ENCODE results near the gene KRTAP10-8. TPM values are rescaled to one million over a fixed set of nuclear protein-coding genes. Genes with fewer than 3 reads are reported as not detected.
"Not testable (repeated sequence)": the region's sequence is repeated elsewhere in the genome, so short reads cannot be mapped to it uniquely, and the experiment has no call there.

KRTAP10-8 gene
- total and polyA plus RNA-seq, 3 experiments from 2014 or later, result not detected

DNA sequence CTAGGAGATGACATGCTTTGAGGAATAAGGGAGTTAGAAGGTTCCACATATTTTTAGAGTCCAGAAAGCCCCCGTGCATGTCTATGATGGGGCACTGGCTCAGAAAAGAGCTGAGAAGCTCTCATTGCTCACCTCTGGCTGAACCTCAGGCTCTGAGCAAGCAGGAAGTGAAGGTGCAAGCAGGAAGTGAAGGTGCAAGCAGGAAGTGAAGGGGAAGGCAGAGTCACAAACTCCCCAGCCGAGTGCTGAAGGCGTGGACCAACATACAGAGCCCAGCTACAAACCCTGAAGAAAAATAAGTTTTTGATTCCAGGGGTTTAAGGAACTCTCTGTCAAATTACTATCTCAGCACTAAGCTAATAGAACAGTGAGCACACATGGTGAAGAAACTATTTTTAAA lies 7.0 kb downstream of the KRTAP10-8 start:
- DNase-seq, result peak; percentile 20 to 81 (median 70)
- Histone ChIP-seq H3K4me3 (ENCODE audit: low read length) (peak overlapping the region; percentile 5), H3K27me3 (ENCODE audit: insufficient read depth, low read length, poor library complexity, severe bottlenecking) (no peaks in the 10 kb centered on the region), H3K9me3 (ENCODE audit: low read length) (peaks cover 7% of the 10 kb centered on the region), H3K4me1 (ENCODE audit: insufficient read depth, low read length) (peaks cover 47% of the 10 kb centered on the region), H3K36me3 (ENCODE audit: insufficient read depth, low read length) (no peaks in the 10 kb centered on the region), H3K27ac (ENCODE audit: low read depth, low read length) (peak overlapping the region; percentile 57)
- H3K9me3 Mint-ChIP-seq, result peaks cover 29 to 41% (median 37%) of the 10 kb centered on the region in 5 donors
- peaks cover 13 to 40% (median 21%) of the 10 kb centered on the region in 3 donors for H3K36me3 Mint-ChIP-seq
- CTCF ChIA-PET, result interaction anchor here (0.7 to 3.1 kb wide), 10 partner anchors 11 to 175 kb away, joined by 3 to 14 read pairs (median 4); partner anchors contain the start of genes KRTAP10-10, KRTAP10-5 and KRTAP12-3
- POLR2A ChIA-PET, result interaction anchor here (1.2 to 1.9 kb wide), 2 partner anchors 35 to 39 kb away, joined by 4 to 23 read pairs; partner anchors contain the start of gene KRTAP12-3
- H3K4me1 Mint-ChIP-seq, result peaks cover 45 to 64% (median 54%) of the 10 kb centered on the region in 3 donors
- peak overlapping the region; percentile 16 to 86 (median 73) for H3K4me3 Mint-ChIP-seq
- peak overlapping the region; percentile 70 to 95 (median 91) for H3K27ac Mint-ChIP-seq
- peaks cover 0 to 2% of the 10 kb centered on the region in 2 donors for H3K27me3 Mint-ChIP-seq

DNA sequence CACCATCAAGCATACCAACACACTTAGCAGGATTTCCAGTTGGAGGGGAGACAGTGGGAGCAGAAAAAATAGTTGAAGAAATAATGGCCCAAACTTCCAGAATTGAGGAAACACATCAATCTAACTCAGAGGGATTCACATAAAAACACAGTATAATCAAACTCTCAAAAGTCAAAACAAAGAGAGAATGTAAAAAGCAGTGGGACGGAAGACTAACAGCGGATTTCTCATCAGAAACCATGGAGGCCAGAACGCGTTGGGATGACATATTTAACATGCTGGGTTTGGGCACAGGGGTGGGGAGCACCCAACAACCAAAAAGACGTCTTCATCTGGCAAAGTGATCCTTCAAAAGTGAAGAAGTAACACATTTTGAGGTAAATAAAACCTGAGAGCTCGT lies 8.0 kb downstream of the KRTAP10-8 start:
- peaks cover 30 to 49% (median 45%) of the 10 kb centered on the region in 5 donors for H3K9me3 Mint-ChIP-seq
- POLR2A ChIA-PET, result interaction anchor here (1.9 kb wide), 1 partner anchor 38 kb away, joined by 23 read pairs; the partner anchor contains the start of gene KRTAP12-3

DNA sequence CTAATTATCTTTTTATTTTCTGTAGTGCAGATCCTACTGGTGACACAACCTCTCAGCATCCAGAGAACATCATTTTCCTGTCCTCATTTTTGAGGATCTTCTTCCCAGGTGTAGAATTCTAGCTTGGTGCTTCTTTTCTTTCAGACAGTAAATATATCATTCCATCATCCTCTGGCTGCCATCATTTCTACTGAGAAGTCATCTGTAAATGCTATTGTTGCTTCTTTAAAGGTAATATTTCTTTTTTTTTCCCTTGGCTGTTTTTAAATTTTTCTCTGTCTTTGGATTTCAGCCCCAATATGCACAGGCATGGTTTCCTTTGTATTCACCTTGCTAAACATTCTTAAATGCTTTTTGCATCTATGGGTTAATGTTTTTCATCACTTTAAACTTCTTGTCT lies 11.7 kb downstream of the KRTAP10-8 start:
- no peak overlapping the region for H3K4me3 ChIP-seq (ENCODE audit: low read length)
- ChIA-PET CTCF (no interaction called here), POLR2A (no interaction called here)
- H3K27me3 ChIP-seq (ENCODE audit: insufficient read depth, low read length, poor library complexity, severe bottlenecking), result no peaks in the 10 kb centered on the region
- H3K9me3 Mint-ChIP-seq, result peaks cover 30 to 49% (median 45%) of the 10 kb centered on the region in 5 donors
- H3K4me3 Mint-ChIP-seq, result peak overlapping the region in 1 of 7 donors; percentile 32
- peak overlapping the region in 1 of 8 donors; percentile 12 for H3K27ac Mint-ChIP-seq
- H3K36me3 ChIP-seq (ENCODE audit: insufficient read depth, low read length), result no peaks in the 10 kb centered on the region
- peaks cover 27% of the 10 kb centered on the region for H3K4me1 ChIP-seq (ENCODE audit: insufficient read depth, low read length)
- peaks cover 13 to 48% (median 21%) of the 10 kb centered on the region in 3 donors for H3K36me3 Mint-ChIP-seq
- H3K27ac ChIP-seq (ENCODE audit: low read depth, low read length), result no peak overlapping the region
- H3K4me1 Mint-ChIP-seq, result peaks cover 44 to 52% (median 47%) of the 10 kb centered on the region in 3 donors
- no peaks in the 10 kb centered on the region for H3K27me3 Mint-ChIP-seq
- no peak for DNase-seq
- peaks cover 7% of the 10 kb centered on the region for H3K9me3 ChIP-seq (ENCODE audit: low read length)

More for the DNA sequence above, 8.0 kb downstream of the KRTAP10-8 start:
- Histone ChIP-seq H3K9me3 (ENCODE audit: low read length) (peaks cover 7% of the 10 kb centered on the region), H3K27ac (ENCODE audit: low read depth, low read length) (no peak overlapping the region), H3K27me3 (ENCODE audit: insufficient read depth, low read length, poor library complexity, severe bottlenecking) (no peaks in the 10 kb centered on the region), H3K4me3 (ENCODE audit: low read length) (no peak overlapping the region), H3K36me3 (ENCODE audit: insufficient read depth, low read length) (no peaks in the 10 kb centered on the region), H3K4me1 (ENCODE audit: insufficient read depth, low read length) (peaks cover 47% of the 10 kb centered on the region)
- DNase-seq, result no peak
- peak overlapping the region in 7 of 8 donors; percentile 44 to 95 (median 91) for H3K27ac Mint-ChIP-seq
- H3K36me3 Mint-ChIP-seq, result peaks cover 15 to 48% (median 21%) of the 10 kb centered on the region in 3 donors
- peak overlapping the region in 3 of 7 donors; percentile 18 to 44 (median 20) for H3K4me3 Mint-ChIP-seq
- CTCF ChIA-PET, result interaction anchor here (1.3 to 3.1 kb wide), 5 partner anchors 18 to 110 kb away, joined by 3 to 14 read pairs (median 5); partner anchors contain the start of genes KRTAP10-10 and KRTAP12-3
- peaks cover 47 to 60% (median 56%) of the 10 kb centered on the region in 3 donors for H3K4me1 Mint-ChIP-seq
- no peaks in the 10 kb centered on the region for H3K27me3 Mint-ChIP-seq

DNA sequence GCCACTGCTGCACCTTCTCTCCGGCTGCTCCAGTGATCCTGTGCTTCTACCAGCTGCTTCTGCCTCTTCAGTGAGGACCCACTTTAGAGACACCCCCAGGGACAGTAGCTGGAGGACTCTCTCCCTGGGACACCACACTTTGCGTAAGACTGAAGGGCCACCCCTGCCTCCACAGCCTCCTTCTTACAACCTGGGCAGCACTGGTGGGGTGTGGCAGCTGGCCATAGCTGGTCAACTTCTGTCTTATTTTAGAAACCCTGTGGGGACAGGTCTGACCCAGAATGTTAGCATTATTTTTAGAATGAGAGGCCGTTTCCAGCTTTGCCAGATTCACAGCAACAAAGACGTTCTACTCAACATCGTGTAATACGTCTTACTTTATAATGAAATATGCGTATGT lies 13.9 kb downstream of the KRTAP10-8 start:
- Histone ChIP-seq H3K4me1 (ENCODE audit: insufficient read depth, low read length) (peaks cover 30% of the 10 kb centered on the region), H3K27me3 (ENCODE audit: insufficient read depth, low read length, poor library complexity, severe bottlenecking) (no peaks in the 10 kb centered on the region), H3K9me3 (ENCODE audit: low read length) (peaks cover 7% of the 10 kb centered on the region), H3K36me3 (ENCODE audit: insufficient read depth, low read length) (no peaks in the 10 kb centered on the region), H3K27ac (ENCODE audit: low read depth, low read length) (no peak overlapping the region), H3K4me3 (ENCODE audit: low read length) (no peak overlapping the region)
- Mint-ChIP-seq H3K4me1 (peaks cover 40 to 53% (median 41%) of the 10 kb centered on the region in 3 donors), H3K9me3 (peaks cover 18 to 43% (median 36%) of the 10 kb centered on the region in 5 donors), H3K4me3 (peak overlapping the region in 2 of 7 donors; percentile 34 to 54), H3K36me3 (peaks cover 5 to 39% (median 13%) of the 10 kb centered on the region in 3 donors), H3K27me3 (no peaks in the 10 kb centered on the region), H3K27ac (peak overlapping the region in 3 of 8 donors; percentile 66 to 85 (median 72))
- CTCF ChIA-PET, result interaction anchor here (0.9 to 2.1 kb wide), 3 partner anchors 32 to 115 kb away, joined by 3 to 7 read pairs (median 3); partner anchors contain the start of gene KRTAP12-3
- POLR2A ChIA-PET, result no interaction called here
- no peak for DNase-seq

DNA sequence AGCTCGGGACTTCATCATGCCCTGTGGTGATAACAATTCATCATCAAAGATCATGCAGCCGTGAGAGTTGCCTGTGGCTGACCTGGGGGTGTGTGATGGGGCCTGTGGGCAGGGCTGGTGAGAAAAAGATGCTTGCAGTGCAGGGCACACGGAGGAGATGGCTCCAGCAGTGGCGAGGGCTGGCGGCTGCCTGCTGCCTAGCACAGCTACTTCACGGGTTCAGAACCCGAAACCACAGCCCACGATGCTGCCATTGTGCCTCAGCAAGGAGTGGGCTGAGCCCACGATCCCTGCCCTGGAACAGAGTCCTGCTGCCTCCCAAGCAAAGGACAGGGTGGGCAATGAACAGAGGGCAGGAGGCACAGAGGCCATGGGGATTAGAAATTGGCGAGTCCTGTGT lies 14.4 kb downstream of the KRTAP10-8 start:
- H3K9me3 ChIP-seq (ENCODE audit: low read length), result peaks cover 7% of the 10 kb centered on the region
- Mint-ChIP-seq H3K4me3 (peak overlapping the region in 6 of 7 donors; percentile 10 to 72 (median 55)), H3K27me3 (no peaks in the 10 kb centered on the region), H3K9me3 (peaks cover 20 to 44% (median 40%) of the 10 kb centered on the region in 5 donors), H3K4me1 (peaks cover 44 to 58% (median 46%) of the 10 kb centered on the region in 3 donors), H3K36me3 (peaks cover 7 to 42% (median 15%) of the 10 kb centered on the region in 3 donors), H3K27ac (peak overlapping the region in 6 of 8 donors; percentile 54 to 85 (median 78))
- H3K4me1 ChIP-seq (ENCODE audit: insufficient read depth, low read length), result peaks cover 30% of the 10 kb centered on the region
- H3K4me3 ChIP-seq (ENCODE audit: low read length), result no peak overlapping the region
- no peak overlapping the region for H3K27ac ChIP-seq (ENCODE audit: low read depth, low read length)
- peak in 2 of 5 donors; percentile 13 to 47 for DNase-seq
- ChIA-PET POLR2A (no interaction called here), CTCF (interaction anchor here (0.9 to 2.1 kb wide), 3 partner anchors 31 to 116 kb away, joined by 3 to 7 read pairs (median 3); partner anchors contain the start of gene KRTAP12-3)
- H3K36me3 ChIP-seq (ENCODE audit: insufficient read depth, low read length), result no peaks in the 10 kb centered on the region
- H3K27me3 ChIP-seq (ENCODE audit: insufficient read depth, low read length, poor library complexity, severe bottlenecking), result no peaks in the 10 kb centered on the region

DNA sequence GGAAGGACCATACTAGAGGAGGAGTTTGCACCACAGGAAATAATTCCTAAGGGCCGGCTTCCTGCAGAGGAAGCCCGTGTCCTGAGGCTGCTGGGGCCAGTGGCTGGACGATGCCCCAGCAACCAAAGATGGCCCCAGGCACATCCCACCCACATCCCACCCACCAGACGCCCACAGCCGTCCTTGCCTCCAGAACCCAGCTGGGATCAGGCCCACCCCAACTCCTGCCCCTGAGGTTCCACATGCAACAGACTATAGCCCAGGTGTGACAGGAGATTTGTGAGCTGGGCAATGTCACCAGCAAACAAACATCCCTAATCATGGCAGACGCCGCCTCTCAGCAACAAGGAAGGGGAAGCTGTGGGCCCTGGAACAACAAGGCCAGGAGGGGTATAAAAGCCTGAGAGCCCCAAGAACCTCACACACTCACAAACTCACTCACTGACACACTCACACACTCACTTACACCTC lies 14.8 kb downstream of the KRTAP10-8 start, which contains the start of gene KRTAP10-9:
Gene KRTAP10-9 (plus strand): TSS at position 421 of the 471 bp plus-strand sequence. CDS start 79 bp downstream, outside the sequence.
- Mint-ChIP-seq H3K4me3 (peak within 1 kb of the TSS in 6 of 7 donors; percentile 10 to 72 (median 55)), H3K36me3 (peaks cover 8 to 44% (median 18%) of the 10 kb centered on the region in 3 donors), H3K27me3 (no peaks in the 10 kb centered on the region), H3K27ac (peak within 1 kb of the TSS in 6 of 8 donors; percentile 54 to 85 (median 80)), H3K9me3 (peaks cover 22 to 48% (median 43%) of the 10 kb centered on the region in 5 donors), H3K4me1 (peaks cover 44 to 59% (median 46%) of the 10 kb centered on the region in 3 donors)
- peaks cover 30% of the 10 kb centered on the region for H3K4me1 ChIP-seq (ENCODE audit: insufficient read depth, low read length)
- no peak within 1 kb of the TSS for H3K4me3 ChIP-seq (ENCODE audit: low read length)
- ChIA-PET POLR2A (no interaction called here), CTCF (interaction anchor here (0.9 kb wide), 1 partner anchor 31 kb away, joined by 3 read pairs; the partner anchor contains the start of gene KRTAP12-3)
- H3K27me3 ChIP-seq (ENCODE audit: insufficient read depth, low read length, poor library complexity, severe bottlenecking), result no peaks in the 10 kb centered on the region
- no peak for DNase-seq
- H3K27ac ChIP-seq (ENCODE audit: low read depth, low read length), result no peak within 1 kb of the TSS
- no peaks in the 10 kb centered on the region for H3K36me3 ChIP-seq (ENCODE audit: insufficient read depth, low read length)
- H3K9me3 ChIP-seq (ENCODE audit: low read length), result peaks cover 7% of the 10 kb centered on the region

DNA sequence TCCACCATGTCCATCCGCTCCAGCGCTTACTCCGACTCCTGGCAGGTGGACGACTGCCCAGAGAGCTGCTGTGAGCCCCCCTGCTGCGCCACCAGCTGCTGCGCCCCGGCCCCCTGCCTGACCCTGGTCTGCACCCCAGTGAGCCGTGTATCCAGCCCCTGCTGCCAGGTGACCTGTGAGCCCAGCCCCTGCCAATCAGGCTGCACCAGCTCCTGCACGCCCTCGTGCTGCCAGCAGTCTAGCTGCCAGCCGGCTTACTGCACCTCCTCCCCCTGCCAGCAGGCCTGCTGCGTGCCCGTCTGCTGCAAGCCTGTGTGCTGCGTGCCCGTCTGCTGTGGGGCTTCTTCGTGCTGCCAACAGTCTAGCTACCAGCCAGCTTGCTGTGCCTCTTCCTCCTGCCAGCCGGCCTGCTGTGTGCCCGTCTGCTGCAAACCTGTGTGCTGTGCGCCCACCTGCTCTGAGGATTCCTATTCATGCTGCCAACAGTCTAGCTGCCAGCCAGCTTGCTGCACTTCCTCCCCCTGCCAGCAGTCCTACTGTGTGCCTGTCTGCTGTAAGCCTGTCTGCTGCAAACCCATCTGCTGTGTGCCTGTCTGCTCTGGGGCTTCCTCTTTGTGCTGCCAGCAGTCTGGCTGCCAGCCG lies 15.4 kb downstream of the KRTAP10-8 start:
- peak overlapping the region in 2 of 7 donors; percentile 15 to 22 for H3K4me3 Mint-ChIP-seq
- POLR2A ChIA-PET, result interaction anchor here (0.7 kb wide), 1 partner anchor 27 kb away, joined by 3 read pairs; the partner anchor contains the start of gene KRTAP12-4
- H3K36me3 ChIP-seq (ENCODE audit: insufficient read depth, low read length); CTCF ChIA-PET; H3K4me3 ChIP-seq (ENCODE audit: low read length); H3K27ac ChIP-seq (ENCODE audit: low read depth, low read length); H3K9me3 ChIP-seq (ENCODE audit: low read length); H3K27me3 Mint-ChIP-seq; H3K27me3 ChIP-seq (ENCODE audit: insufficient read depth, low read length, poor library complexity, severe bottlenecking); DNase-seq: not testable (repeated sequence)
- H3K27ac Mint-ChIP-seq, result peak overlapping the region in 5 of 8 donors; percentile 29 to 83 (median 66)
- H3K4me1 ChIP-seq (ENCODE audit: insufficient read depth, low read length), result peaks cover 30% of the 10 kb centered on the region
- peaks cover 9 to 46% (median 20%) of the 10 kb centered on the region in 3 donors for H3K36me3 Mint-ChIP-seq
- H3K4me1 Mint-ChIP-seq, result peaks cover 44 to 59% (median 46%) of the 10 kb centered on the region in 3 donors
- peaks cover 28 to 52% (median 46%) of the 10 kb centered on the region in 5 donors for H3K9me3 Mint-ChIP-seq

Measured in CD8-positive, alpha-beta memory T cell (primary cell).